Parathyroid adenoma (tissue), 2 donors: ENCODE measurements around the gene SOWAHB.

ENCODE experiments used
- H2AFZ ChIP-seq: fragments of 300-600 bp; sonication (generic); one replicate; pipeline ENCODE4 v1.7.0; 2017; ENCODE audit warnings: antibody characterized with exemption, mild to moderate bottlenecking
- H3K27ac ChIP-seq: fragments of 300-600 bp; sonication (generic); one replicate; pipeline ENCODE4 v1.7.0; 2017
- H3K27me3 ChIP-seq: fragments of 300-600 bp; sonication (generic); one replicate; pipeline ENCODE4 v1.7.0; 2017; ENCODE audit warnings: low read length; ENCODE audit not compliant: control insufficient read depth, insufficient read depth
- H3K36me3 ChIP-seq: fragments of 300-600 bp; sonication (generic); one replicate; pipeline ENCODE4 v1.7.0; 2017; ENCODE audit warnings: low read length; ENCODE audit not compliant: control insufficient read depth, insufficient read depth
- H3K4me1 ChIP-seq: fragments of 300-600 bp; sonication (generic); one replicate; pipeline ENCODE4 v1.7.0; 2017; ENCODE audit warnings: control low read depth
- H3K4me2 ChIP-seq: fragments of 300-600 bp; sonication (generic); one replicate; pipeline ENCODE4 v1.7.0; 2017; ENCODE audit warnings: low read length
- H3K4me3 ChIP-seq: fragments of 300-600 bp; sonication (generic); one replicate; pipeline ENCODE4 v1.7.0; 2017; ENCODE audit warnings: low read depth, low read length
- H3K79me2 ChIP-seq: fragments of 300-600 bp; sonication (generic); one replicate; pipeline ENCODE4 v1.7.0; 2017; ENCODE audit warnings: control low read depth
- H3K9ac ChIP-seq: fragments of 300-600 bp; sonication (generic); one replicate; pipeline ENCODE4 v1.7.0; 2017; ENCODE audit warnings: mild to moderate bottlenecking
- H3K9me3 ChIP-seq: fragments of 300-600 bp; sonication (generic); one replicate; pipeline ENCODE4 v1.7.0; 2017; ENCODE audit warnings: low read length; ENCODE audit not compliant: control insufficient read depth
- CTCF ChIP-seq: fragments of 300-600 bp; sonication (generic); IDR thresholded peaks from one replicate; pipeline ENCODE4 v1.7.0; 2017; ENCODE audit warnings: antibody characterized with exemption, mild to moderate bottlenecking
- donor health status: primary hyperparathyroidism.

Gene SOWAHB

DNA sequence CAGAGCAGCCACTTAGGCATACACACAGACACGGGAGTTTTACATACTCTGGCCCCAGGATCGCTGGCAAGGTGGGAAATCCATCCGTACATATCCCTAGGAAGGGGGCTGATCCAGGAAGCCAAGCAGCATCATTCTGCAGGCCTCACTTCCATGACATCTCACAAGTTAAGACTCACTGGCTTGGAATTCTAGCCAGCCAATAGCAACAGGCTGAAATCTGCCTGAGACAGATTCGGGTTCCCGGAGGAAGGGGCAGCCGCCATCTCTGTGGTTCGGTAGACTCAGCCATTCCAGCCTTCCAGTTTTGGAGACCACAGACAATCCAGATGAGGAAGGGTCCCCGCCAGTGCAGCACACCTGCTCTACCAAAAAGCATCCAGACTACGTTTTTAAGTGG is 31.3 kb downstream of the SOWAHB start:
- H3K27ac ChIP-seq, result no peak overlapping the region
- H3K79me2 ChIP-seq, result no peaks in the 10 kb centered on the region
- no peak for TF ChIP-seq CTCF
- no peaks in the 10 kb centered on the region for H3K4me1 ChIP-seq
- H3K36me3 ChIP-seq, result no peaks in the 10 kb centered on the region
- no peak overlapping the region for H3K4me2 ChIP-seq
- H3K27me3 ChIP-seq, result no peaks in the 10 kb centered on the region
- no peak overlapping the region for H3K4me3 ChIP-seq
- no peak overlapping the region for H2AFZ ChIP-seq
- no peaks in the 10 kb centered on the region for H3K9me3 ChIP-seq
- no peak overlapping the region for H3K9ac ChIP-seq

DNA sequence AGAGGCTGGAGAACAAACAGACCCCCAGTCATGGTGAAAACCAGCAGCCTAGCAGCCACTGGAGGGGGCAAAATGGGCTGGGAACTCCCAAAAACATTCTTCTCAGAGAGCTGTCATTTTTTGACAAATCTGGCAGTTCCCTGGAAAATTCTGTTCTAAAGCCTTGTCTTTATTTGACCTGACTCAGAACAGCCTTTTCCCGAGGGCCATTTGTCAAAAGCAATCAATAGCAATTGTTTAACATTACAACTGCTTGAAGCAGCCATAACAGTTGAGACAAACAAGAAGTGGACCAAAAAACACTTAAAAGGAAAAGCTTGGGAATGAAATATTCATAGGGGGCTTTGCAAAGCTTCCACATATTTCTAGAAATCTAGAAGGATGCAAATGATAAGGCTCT is 39.6 kb downstream of the SOWAHB start:
- Histone ChIP-seq H3K79me2 (no peaks in the 10 kb centered on the region), H3K27ac (no peak overlapping the region), H2AFZ (no peak overlapping the region), H3K36me3 (no peaks in the 10 kb centered on the region), H3K4me3 (no peak overlapping the region), H3K4me1 (peaks cover 6% of the 10 kb centered on the region), H3K9ac (no peak overlapping the region), H3K9me3 (no peaks in the 10 kb centered on the region), H3K27me3 (no peaks in the 10 kb centered on the region), H3K4me2 (no peak overlapping the region)
- TF ChIP-seq CTCF, result no peak

DNA sequence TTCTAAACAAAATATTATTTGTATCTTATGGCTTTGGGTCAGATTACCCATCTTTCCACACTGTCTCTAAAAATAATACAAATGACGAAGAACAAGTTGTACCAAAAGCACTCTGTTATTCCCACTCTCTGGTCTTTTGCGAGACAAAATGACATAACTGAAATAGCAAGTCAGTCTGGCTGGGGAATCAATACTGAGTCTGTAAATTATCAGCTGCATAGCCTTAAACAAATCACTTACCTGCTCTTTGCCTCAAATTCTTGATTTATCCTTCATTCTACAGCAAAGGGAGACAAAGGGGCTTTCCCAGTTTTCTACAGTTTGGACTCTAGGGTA is 40.9 kb downstream of the SOWAHB start:
- Histone ChIP-seq H2AFZ (no peak overlapping the region), H3K9me3 (no peaks in the 10 kb centered on the region), H3K4me1 (peaks cover 6% of the 10 kb centered on the region), H3K79me2 (no peaks in the 10 kb centered on the region), H3K4me2 (no peak overlapping the region), H3K36me3 (no peaks in the 10 kb centered on the region), H3K27me3 (no peaks in the 10 kb centered on the region), H3K27ac (peak overlapping the region; percentile 56), H3K4me3 (no peak overlapping the region), H3K9ac (no peak overlapping the region)
- TF ChIP-seq CTCF, result no peak

DNA sequence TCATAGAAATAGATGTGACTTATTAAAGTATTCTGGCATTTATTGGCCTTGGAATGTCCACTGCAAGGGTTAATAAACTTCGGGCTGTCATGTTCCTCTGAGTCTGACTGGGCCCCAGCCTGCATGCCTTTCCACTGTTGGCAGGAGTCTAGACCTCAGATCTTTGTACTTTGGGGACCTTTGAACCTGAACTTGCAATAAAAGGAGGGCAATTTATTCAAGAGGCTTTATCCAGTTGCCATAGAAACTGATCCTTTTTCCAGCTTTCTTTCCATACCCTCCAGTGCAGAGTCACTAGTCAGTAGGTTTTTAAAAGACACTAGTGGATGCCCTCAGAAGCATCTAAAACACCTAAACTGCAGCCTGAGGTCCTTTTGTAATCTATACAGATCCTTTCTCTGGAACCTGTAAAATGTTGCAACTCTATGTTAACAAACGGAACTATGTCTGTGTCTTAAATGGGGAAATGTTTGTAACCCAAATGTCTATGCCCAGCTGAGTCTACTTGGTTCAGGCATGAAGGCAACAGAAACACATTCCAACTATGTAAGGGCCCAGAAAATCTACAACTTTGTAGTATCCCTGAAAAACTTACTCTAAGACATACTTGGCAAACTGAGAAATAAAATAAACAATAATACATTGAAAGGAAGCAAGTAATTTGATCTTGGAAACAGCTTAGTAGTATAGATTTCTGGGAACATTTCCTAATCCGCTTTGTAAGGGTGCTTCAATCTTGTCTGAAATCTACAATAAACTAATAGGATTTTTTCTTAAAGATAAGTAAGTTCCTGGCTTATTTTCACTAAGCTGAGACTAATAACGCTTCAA is 41.5 kb downstream of the SOWAHB start:
- TF ChIP-seq CTCF, result no peak
- H3K4me1 ChIP-seq, result peaks cover 6% of the 10 kb centered on the region
- H3K79me2 ChIP-seq, result no peaks in the 10 kb centered on the region
- H3K27ac ChIP-seq, result peak overlapping the region; percentile 56
- no peak overlapping the region for H3K9ac ChIP-seq
- H3K9me3 ChIP-seq, result no peaks in the 10 kb centered on the region
- no peaks in the 10 kb centered on the region for H3K27me3 ChIP-seq
- H2AFZ ChIP-seq, result peak overlapping the region; percentile 35
- H3K4me3 ChIP-seq, result no peak overlapping the region
- H3K36me3 ChIP-seq, result no peaks in the 10 kb centered on the region
- H3K4me2 ChIP-seq, result no peak overlapping the region

DNA sequence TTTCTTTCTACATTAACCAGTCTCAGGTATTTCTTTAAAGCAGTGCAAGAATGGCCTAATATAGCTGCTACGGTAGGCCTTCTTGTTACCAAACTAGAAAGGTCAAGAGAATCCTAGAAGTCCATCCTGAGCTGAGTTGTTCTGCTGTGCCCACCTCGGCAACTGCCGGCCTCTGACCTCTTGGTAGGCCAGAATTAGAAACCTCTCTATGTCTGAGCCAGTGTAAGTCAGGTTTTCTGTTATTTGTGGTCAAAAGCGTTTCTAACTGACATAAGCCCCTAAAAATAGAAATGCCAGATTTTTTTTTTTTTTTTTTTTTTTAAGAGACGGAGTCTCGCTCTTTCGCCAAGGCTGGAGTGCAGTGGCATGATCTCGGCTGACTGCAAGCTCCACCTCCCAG is 43.1 kb downstream of the SOWAHB start:
- no peak for TF ChIP-seq CTCF
- Histone ChIP-seq H3K9ac (no peak overlapping the region), H3K9me3 (no peaks in the 10 kb centered on the region), H3K27ac (no peak overlapping the region), H3K27me3 (no peaks in the 10 kb centered on the region), H2AFZ (no peak overlapping the region), H3K4me1 (peaks cover 6% of the 10 kb centered on the region), H3K79me2 (no peaks in the 10 kb centered on the region), H3K4me2 (no peak overlapping the region), H3K4me3 (no peak overlapping the region), H3K36me3 (no peaks in the 10 kb centered on the region)
